Glomerular endothelial cell (primary cell): ENCODE results near the gene APBA2. TPM values are rescaled to one million over a fixed set of nuclear protein-coding genes. Genes with fewer than 3 reads are reported as not detected.
"Not testable (repeated sequence)": the region's sequence is repeated elsewhere in the genome, so short reads cannot be mapped to it uniquely, and the experiment has no call there.

Experiments
- DNase-seq: peaks from one replicate; pipeline ENCODE4 v3.0.0-alpha.2; 2011; ENCODE audit warnings: low read depth, low spot score; ENCODE audit errors: extremely low read depth
- total RNA-seq: library from RNA; depleted of rRNA; stranded (reverse); fragments of >200 nt; gene quantifications from 2 replicates; pipeline ENCODE4 v1.2.3, GENCODE V29; 2015

Gene APBA2
- total RNA-seq, 1 donor from 2014 or later = 59.1 TPM

GRCh38 chr15:28876845-28877185 lies 9.0 kb upstream of the APBA2 start:
- DNase-seq = no peak

- no peak for DNase-seq
Observed at GRCh38 chr15:28878209-28878608, 7.6 kb upstream of the APBA2 start.

GRCh38 chr15:28879551-28879950 lies 6.2 kb upstream of the APBA2 start:
- no peak for DNase-seq

GRCh38 chr15:28880680-28881079 lies 5.1 kb upstream of the APBA2 start:
- no peak for DNase-seq

GRCh38 chr15:28881170-28881569 lies 4.6 kb upstream of the APBA2 start:
- DNase-seq = no peak

- no peak for DNase-seq
Observed at GRCh38 chr15:28881600-28881999, 4.2 kb upstream of the APBA2 start.

GRCh38 chr15:28884151-28884940 lies 1.4 kb upstream of the APBA2 start:
- no peak for DNase-seq

GRCh38 chr15:28885128-28885629 lies 595 bp upstream of the APBA2 start:
- no peak for DNase-seq

- DNase-seq = no peak
Observed at GRCh38 chr15:28886431-28887338, 911 bp downstream of the APBA2 start.

GRCh38 chr15:28887339-28888174 lies 1.8 kb downstream of the APBA2 start:
- DNase-seq = no peak

- DNase-seq = no peak
Observed at GRCh38 chr15:28888302-28888894, 2.6 kb downstream of the APBA2 start.

- no peak for DNase-seq
Observed at GRCh38 chr15:28888900-28889299, 3.1 kb downstream of the APBA2 start.

GRCh38 chr15:28889346-28889745 lies 3.6 kb downstream of the APBA2 start:
- DNase-seq = no peak

- not testable (repeated sequence) for DNase-seq
Observed at GRCh38 chr15:28889871-28890270, 4.1 kb downstream of the APBA2 start.

- not testable (repeated sequence) for DNase-seq
Observed at GRCh38 chr15:28890291-28890690, 4.5 kb downstream of the APBA2 start.

GRCh38 chr15:28890711-28891495 lies 5.1 kb downstream of the APBA2 start:
- DNase-seq = no peak

- DNase-seq = no peak
Observed at GRCh38 chr15:28891588-28891987, 5.8 kb downstream of the APBA2 start.

GRCh38 chr15:28892789-28893610 lies 7.2 kb downstream of the APBA2 start:
- no peak for DNase-seq

- DNase-seq = no peak
Observed at GRCh38 chr15:28894631-28895030, 8.9 kb downstream of the APBA2 start.
